Measurements from ENCODE around the gene E2F6. TPM values are rescaled to one million over a fixed set of nuclear protein-coding genes. Genes with fewer than 3 reads are reported as not detected.

E2F6 gene
- total RNA-seq, 4 donors from 2014 or later, result 6.0 to 19.8 (median 6.9) TPM

GRCh38 chr2:11508279-11508678 is 42.3 kb upstream of the E2F6 start:
- no peaks in the 10 kb centered on the region for H3K27me3 ChIP-seq
- no peak for DNase-seq
- in situ Hi-C loops (cut with MboI; ENCODE audit: low pct_ligation_motif_present in 1 of 4, low pct_unique_long_range_greater_than_20kb in 1 of 4, low sequenced_read_pairs in 3 of 4), result no loop called here
- no peaks in the 10 kb centered on the region for H3K9me3 ChIP-seq
- intact Hi-C loops (cut with DNase I; ENCODE audit: low total_unique reads), result no loop called here
- no peak for TF ChIP-seq POLR2AphosphoS5 (IDR thresholded peaks at IDR 0.05)
- no peak overlapping the region for H3K4me3 ChIP-seq
- no peaks in the 10 kb centered on the region for H3K36me3 ChIP-seq
- peaks cover 0 to 8% (median 0%) of the 10 kb centered on the region in 4 donors for H3K4me1 ChIP-seq
- WGBS, 2 donors (ENCODE audit: low coverage in 1 of 2), result 49 to 59% methylated on average over 6 to 8 of the region's 8 CpGs
- peak overlapping the region; percentile 15 to 33 (median 26) for H3K27ac ChIP-seq

- Histone ChIP-seq H3K9me3 (no peaks in the 10 kb centered on the region), H3K27ac (peak overlapping the region in 3 of 4 donors; percentile 23 to 33 (median 28)), H3K36me3 (no peaks in the 10 kb centered on the region), H3K4me3 (no peak overlapping the region), H3K4me1 (peaks cover 0 to 8% (median 0%) of the 10 kb centered on the region in 4 donors), H3K27me3 (no peaks in the 10 kb centered on the region)
- no peak for DNase-seq
- in situ Hi-C loops (cut with MboI; ENCODE audit: low pct_ligation_motif_present in 1 of 4, low pct_unique_long_range_greater_than_20kb in 1 of 4, low sequenced_read_pairs in 3 of 4) (no loop called here), intact Hi-C loops (cut with DNase I; ENCODE audit: low total_unique reads) (no loop called here)
- TF ChIP-seq POLR2AphosphoS5 (IDR thresholded peaks at IDR 0.05), result no peak
- no peak for TF ChIP-seq POLR2A (IDR thresholded peaks at IDR 0.05)
- TF ChIP-seq EP300 (IDR thresholded peaks at IDR 0.05; ENCODE audit: low read depth), result no peak
- TF ChIP-seq CTCF (IDR thresholded peaks at IDR 0.05), result no peak
- 72% methylated on average over 2 of the region's 2 CpGs; no CpG with 5 or more reads in 1 of the 2 donors for WGBS, 2 donors (ENCODE audit: low coverage in 1 of 2)
These were observed 41.6 kb upstream of the E2F6 start for GRCh38 chr2:11507517-11507916.

GRCh38 chr2:11506611-11506969 is 40.6 kb upstream of the E2F6 start:
- Histone ChIP-seq H3K4me3 (no peak overlapping the region), H3K36me3 (no peaks in the 10 kb centered on the region), H3K4me1 (peaks cover 0 to 8% (median 0%) of the 10 kb centered on the region in 4 donors), H3K27ac (no peak overlapping the region), H3K27me3 (no peaks in the 10 kb centered on the region), H3K9me3 (no peaks in the 10 kb centered on the region)
- 69 to 92% methylated on average over 2 to 3 of the region's 3 CpGs for WGBS, 2 donors (ENCODE audit: low coverage in 1 of 2)
- no peak for DNase-seq
- intact Hi-C loops (cut with DNase I; ENCODE audit: low total_unique reads) (no loop called here), in situ Hi-C loops (cut with MboI; ENCODE audit: low pct_ligation_motif_present in 1 of 4, low pct_unique_long_range_greater_than_20kb in 1 of 4, low sequenced_read_pairs in 3 of 4) (no loop called here)
- no peak for TF ChIP-seq POLR2A (IDR thresholded peaks at IDR 0.05)
- no peak for TF ChIP-seq POLR2AphosphoS5 (IDR thresholded peaks at IDR 0.05)
- TF ChIP-seq CTCF (IDR thresholded peaks at IDR 0.05), result no peak
- no peak for TF ChIP-seq EP300 (IDR thresholded peaks at IDR 0.05; ENCODE audit: low read depth)

GRCh38 chr2:11505652-11506610 is 40.0 kb upstream of the E2F6 start:
- Histone ChIP-seq H3K36me3 (no peaks in the 10 kb centered on the region), H3K9me3 (no peaks in the 10 kb centered on the region), H3K27me3 (no peaks in the 10 kb centered on the region), H3K4me1 (peaks cover 0 to 8% (median 0%) of the 10 kb centered on the region in 4 donors), H3K4me3 (no peak overlapping the region), H3K27ac (no peak overlapping the region)
- TF ChIP-seq CTCF (IDR thresholded peaks at IDR 0.05), result no peak
- intact Hi-C loops (cut with DNase I; ENCODE audit: low total_unique reads), result no loop called here
- in situ Hi-C loops (cut with MboI; ENCODE audit: low pct_ligation_motif_present in 1 of 4, low pct_unique_long_range_greater_than_20kb in 1 of 4, low sequenced_read_pairs in 3 of 4), result no loop called here
- WGBS, 2 donors (ENCODE audit: low coverage in 1 of 2), result 50 to 82% methylated on average over 7 to 11 of the region's 11 CpGs
- no peak for DNase-seq
